ENCODE data around the gene SHTN1. TPM values are rescaled to one million over a fixed set of nuclear protein-coding genes. Genes with fewer than 3 reads are reported as not detected.

SHTN1 gene
- total and polyA plus RNA-seq, 2 donors (not counting 3 experiments of a cell fraction or from before 2014, with no cell fraction given), result 4.8 to 36.5 TPM

DNA sequence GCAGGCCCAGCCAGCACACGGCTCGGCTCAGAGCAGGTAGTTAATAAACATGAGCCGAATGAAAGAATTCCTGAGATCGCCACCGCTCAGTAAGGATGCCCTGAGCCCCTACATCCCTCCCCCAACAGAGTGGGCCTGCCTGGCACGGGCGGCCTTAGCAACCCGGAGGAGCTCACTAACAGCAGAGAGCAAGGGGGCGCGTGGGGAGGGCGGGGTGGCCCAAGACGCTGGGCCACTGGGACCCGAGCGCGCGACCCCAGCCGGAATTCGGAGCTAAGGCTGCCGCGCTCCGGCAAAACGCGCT is 156.1 kb downstream of the SHTN1 start:
- DNase-seq (ENCODE audit: low read depth, low spot score) (no peak), FAIRE-seq (peak; percentile 12)
- peaks cover 17 to 19% of the 10 kb centered on the region in 2 experiments for H3K27me3 ChIP-seq (ENCODE audit: control insufficient read depth in 2 of 2, insufficient read depth in 2 of 2, low read length in 2 of 2)
- BruUV-seq (replicated peaks), result TSS peak; percentile 60
- ChIA-PET POLR2A (no interaction called here), CTCF (interaction anchor here (0.7 to 1.3 kb wide), 12 partner anchors 8 to 326 kb away, joined by 3 to 8 read pairs (median 4); no protein-coding TSS in a partner anchor)
- H3K4me1 ChIP-seq (ENCODE audit: control insufficient read depth, extremely low read depth, insufficient read depth, low read length), result peaks cover 2% of the 10 kb centered on the region
- peak overlapping the region; percentile 18 for H3K4me2 ChIP-seq (ENCODE audit: insufficient read depth, low read length)
- no peaks in the 10 kb centered on the region for H3K9me3 ChIP-seq (replicated peaks; ENCODE audit: control insufficient read depth, insufficient read depth, low read length)
- peak overlapping the region; percentile 88 for H2AFZ ChIP-seq (ENCODE audit: low read depth, low read length)
- intact Hi-C loops (cut with micrococcal nuclease), result loop anchor here (1.0 to 5.0 kb wide), 3 partner anchors 40 to 156 kb away; partner anchors contain the start of gene SHTN1
- peak overlapping the region; percentile 8 to 64 (median 37) for H3K4me3 ChIP-seq (replicated peaks in 1 of 3; ENCODE audit: insufficient read depth in 1 of 3, low read depth in 1 of 3, low read length in 3 of 3)
- peak overlapping the region; percentile 25 for H3K9ac ChIP-seq (replicated peaks; ENCODE audit: extremely low read depth, insufficient read depth, low read length)
- no peaks in the 10 kb centered on the region for H3K36me3 ChIP-seq (ENCODE audit: control insufficient read depth in 2 of 2, extremely low read depth in 1 of 2, insufficient read depth in 2 of 2, low read length in 2 of 2)
- no peaks in the 10 kb centered on the region for H3K79me2 ChIP-seq (ENCODE audit: control insufficient read depth, insufficient read depth, low read length)
- no peak overlapping the region for H3K27ac ChIP-seq (ENCODE audit: insufficient read depth, low read depth, low read length)
- no peaks in the 10 kb centered on the region for H4K20me1 ChIP-seq (replicated peaks; ENCODE audit: control insufficient read depth, extremely low read depth, insufficient read depth, low read length)
- TF ChIP-seq GATA2 (IDR thresholded peaks at IDR 0.05; ENCODE audit: insufficient read depth, insufficient read length, low read depth, low read length) (no peak), JUN (IDR thresholded peaks at IDR 0.05; ENCODE audit: borderline replicate concordance, insufficient read depth, insufficient read length, low read depth) (no peak), FOS (IDR thresholded peaks at IDR 0.05; ENCODE audit: borderline replicate concordance, insufficient read depth, low read length) (no peak), MAX (IDR thresholded peaks at IDR 0.05; ENCODE audit: insufficient read depth, insufficient read length) (no peak), EZH2 (IDR thresholded peaks at IDR 0.05; ENCODE audit: borderline replicate concordance, low read depth, low read length, severe bottlenecking) (no peak), MYC (IDR thresholded peaks at IDR 0.05; ENCODE audit: low read depth, low read length) (no peak), POLR2A (IDR thresholded peaks at IDR 0.05; ENCODE audit: low read depth, low read length) (no peak), POLR2AphosphoS5 (IDR thresholded peaks at IDR 0.05; ENCODE audit: insufficient read depth, low read depth, low read length) (no peak), CTCF (IDR thresholded peaks at IDR 0.05; ENCODE audit: extremely low read depth in 1 of 2, insufficient read depth in 1 of 2, low read depth in 1 of 2, low read length in 2 of 2) (no peak)
- dilution Hi-C loops (cut with MboI; ENCODE audit: extremely low pct_ligation_motif_present, low sequenced_read_pairs), result no loop called here
- H3K9me1 ChIP-seq (replicated peaks; ENCODE audit: control insufficient read depth, extremely low read depth, insufficient read depth, low read length), result no peaks in the 10 kb centered on the region
